Inflammatory macrophage treated with lipopolysaccharide for 1 hour (primary cell): ENCODE results near the gene UHRF1.
"Not testable (repeated sequence)": the region's sequence is repeated elsewhere in the genome, so short reads cannot be mapped to it uniquely, and the experiment has no call there.

ENCODE experiments used
- DNase-seq, 2 donors: peaks; one replicate each; pipeline ENCODE4 v3.0.0-alpha.2; 2020 to 2022

The UHRF1 gene

DNA sequence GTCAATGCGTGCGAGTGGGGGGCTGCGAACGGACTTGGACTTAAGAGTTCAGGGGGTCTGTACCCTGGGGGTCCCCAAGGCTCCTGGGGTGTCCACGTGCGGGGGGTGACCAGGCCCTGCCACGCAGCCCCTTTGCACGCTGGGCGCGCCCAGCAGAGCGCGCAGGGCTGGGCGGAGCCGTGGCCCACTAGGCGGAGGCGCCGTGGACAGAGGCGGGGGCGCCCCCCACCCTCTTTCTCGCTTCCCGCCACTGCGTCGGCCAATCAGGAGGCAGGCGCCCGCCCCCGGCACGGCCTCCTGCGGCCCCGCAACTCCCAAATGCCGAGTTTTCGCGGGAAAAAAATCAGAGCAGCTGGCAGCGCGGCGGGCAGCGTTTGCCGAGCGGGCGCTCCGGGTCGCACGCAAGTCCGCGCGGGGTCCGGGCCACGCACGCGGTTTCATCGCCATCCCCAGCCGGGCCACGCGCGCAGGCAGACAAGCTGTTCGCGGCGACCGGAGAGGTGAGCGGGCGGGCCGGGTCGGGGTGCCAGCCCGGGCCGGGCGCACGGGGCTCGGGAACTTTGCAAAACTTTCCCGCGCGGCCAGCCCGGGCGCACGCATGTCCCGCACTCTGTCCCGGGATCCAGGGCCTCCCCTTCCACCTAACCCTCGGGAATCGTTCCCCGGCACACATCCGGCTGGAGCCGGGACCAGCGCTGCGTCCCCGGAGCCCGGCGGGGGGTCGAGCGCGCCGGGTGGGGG lies at the start of gene UHRF1:
Gene UHRF1, plus strand, starts transcription at position 346 of the 741 bp plus-strand sequence. CDS start 1,385 bp downstream, outside the sequence.
- no peak for DNase-seq

DNA sequence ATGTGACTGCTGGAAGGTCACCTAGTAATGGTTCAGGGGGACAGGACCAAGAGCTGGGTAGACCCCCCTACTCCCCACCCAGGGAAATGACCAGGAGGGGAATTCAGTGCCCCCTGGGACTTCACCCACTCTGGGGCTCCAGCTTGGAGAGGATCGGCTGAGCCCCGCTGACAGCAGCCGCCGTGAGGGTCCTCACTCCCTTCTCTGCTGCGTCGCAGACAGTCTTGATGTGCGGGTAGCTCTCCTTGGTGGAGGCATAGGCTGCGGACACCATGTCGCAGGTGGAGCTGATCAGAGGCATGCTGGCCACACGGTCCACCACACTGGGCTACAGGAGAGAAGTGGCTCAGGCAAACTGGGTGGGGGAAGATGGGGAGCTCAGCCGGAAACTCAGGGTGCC lies 49.6 kb upstream of the UHRF1 start:
- DNase-seq = no peak

DNA sequence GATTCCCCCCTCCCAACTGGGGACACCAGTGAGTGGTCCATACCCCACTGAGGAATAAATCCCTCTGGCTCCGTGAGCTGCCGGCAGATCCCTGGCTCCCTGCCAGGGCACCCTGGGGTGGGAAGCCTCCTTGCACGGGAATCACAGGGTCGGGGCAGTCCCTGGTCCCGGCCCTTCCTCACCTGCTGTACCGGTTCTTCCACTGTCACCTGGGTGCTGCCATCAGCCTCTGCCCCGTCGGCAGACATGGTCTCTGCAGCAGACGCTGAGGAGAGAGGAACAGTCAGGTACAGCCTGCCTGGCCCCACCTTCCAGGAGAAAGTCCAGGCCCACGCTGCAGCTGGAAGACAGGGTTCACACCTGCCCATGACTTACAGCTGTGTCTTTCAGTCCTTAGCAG lies 48.2 kb upstream of the UHRF1 start:
- no peak for DNase-seq

GRCh38 chr19:4866595-4867424 lies 42.5 kb upstream of the UHRF1 start:
- DNase-seq = peak; percentile 66 to 75

DNA sequence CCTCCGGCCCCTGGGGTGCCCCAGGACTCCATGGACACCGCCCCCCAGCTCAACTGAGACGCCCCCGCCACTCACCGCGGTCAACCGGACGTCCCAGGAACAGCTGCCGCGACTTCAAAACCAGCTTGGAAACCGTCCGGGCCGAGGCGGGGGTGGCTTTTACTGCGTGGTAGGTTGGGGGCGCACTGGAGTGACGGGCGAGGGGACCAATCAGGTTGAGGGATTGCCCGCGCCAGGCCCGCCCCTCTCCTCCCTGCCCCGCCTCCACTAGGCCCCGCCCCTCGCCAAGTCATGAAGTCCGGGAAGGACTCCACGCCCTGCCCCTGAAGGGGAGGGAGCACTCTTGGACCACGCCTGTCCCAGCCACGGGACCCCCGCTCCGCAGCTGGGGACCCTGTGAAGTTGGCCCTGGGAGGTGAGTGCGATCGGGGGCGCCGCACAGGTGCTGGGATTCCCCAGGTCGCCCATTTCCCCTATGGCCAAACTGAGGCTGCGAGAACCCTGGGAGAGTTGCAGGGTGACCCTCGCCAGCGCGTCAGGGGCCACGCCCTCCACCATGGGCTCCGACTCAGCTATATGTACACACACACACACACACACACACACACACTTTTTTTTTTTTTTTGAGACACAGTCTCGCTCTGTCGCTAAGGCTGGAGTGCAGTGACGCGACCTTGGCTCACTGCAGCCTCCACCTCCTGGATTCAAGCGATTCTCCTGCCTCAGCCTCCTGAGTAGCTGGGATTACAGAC lies 41.6 kb upstream of the UHRF1 start, which contains the start of gene PLIN3:
Gene PLIN3, minus strand, starts transcription at position 134 of the 752 bp plus-strand sequence. CDS start 6,273 bp downstream, outside the sequence.
- DNase-seq = peak; percentile 89 to 98

DNA sequence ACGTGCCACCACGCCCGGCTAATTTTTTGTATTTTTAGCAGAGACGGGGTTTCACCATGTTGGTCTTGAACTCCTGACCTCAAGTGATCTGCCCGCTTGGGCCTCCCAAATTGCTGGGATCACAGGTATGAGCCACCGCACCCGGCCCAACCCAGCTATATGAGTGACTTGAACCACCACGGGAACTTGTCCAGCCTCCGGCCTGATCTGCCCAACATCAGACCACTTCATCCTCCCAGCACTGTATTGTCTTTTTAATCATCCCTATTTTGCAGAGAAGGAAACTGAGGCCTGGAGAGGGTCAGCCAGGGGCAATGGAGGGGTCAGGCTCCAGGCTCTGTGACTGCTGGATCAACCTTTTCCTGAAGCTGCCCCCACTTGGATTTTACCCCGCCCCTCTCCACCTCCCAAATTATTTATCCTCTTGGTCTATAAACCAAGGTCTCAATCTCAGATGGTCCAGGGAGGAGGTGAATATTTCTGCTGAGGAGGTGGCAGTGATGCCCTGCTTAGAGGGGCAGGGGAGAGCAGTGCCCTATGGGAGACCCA lies 40.9 kb upstream of the UHRF1 start:
- DNase-seq = no peak

GRCh38 chr19:4870025-4870700 lies 39.1 kb upstream of the UHRF1 start:
- DNase-seq = peak; percentile 85 to 91

DNA sequence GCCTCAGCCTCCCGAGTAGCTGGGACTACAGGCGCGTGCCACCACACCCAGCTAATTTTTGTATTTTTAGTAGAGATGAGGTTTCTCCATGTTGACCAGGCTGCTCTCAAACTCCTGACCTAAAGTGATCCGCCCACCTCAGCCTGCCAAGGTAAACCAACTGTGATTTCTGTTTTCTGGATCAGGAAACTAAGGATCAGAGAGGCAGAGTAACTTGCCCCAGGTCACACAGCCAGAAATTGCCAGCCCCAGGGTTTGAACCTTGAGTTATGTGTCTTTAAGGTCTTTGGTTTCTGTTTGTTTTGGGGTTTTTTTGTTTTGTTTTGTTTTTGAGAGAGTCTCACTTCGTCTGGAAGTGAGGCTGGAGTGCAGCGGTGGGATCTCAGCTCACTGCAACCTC lies 37.6 kb upstream of the UHRF1 start:
- DNase-seq = no peak

DNA sequence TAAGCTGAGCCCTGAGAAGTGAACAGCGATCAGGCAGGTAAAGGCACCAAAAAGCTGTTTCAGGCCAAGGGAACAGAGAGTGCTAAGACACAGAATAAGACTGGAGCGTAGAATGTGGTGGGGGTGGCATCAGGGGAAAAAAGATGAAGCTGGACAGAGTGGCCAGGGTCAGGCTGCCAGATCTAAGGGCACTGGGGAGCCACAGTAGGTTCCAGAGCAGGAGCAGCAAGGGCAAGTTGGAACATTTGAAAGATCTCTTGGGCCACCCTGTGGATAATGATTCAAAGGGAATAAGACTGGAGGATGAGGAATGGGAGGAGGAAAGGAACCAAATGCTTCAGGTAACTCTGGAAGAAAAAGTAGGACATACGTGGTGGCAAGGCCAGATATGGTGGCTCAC lies 35.4 kb upstream of the UHRF1 start:
- DNase-seq = no peak

DNA sequence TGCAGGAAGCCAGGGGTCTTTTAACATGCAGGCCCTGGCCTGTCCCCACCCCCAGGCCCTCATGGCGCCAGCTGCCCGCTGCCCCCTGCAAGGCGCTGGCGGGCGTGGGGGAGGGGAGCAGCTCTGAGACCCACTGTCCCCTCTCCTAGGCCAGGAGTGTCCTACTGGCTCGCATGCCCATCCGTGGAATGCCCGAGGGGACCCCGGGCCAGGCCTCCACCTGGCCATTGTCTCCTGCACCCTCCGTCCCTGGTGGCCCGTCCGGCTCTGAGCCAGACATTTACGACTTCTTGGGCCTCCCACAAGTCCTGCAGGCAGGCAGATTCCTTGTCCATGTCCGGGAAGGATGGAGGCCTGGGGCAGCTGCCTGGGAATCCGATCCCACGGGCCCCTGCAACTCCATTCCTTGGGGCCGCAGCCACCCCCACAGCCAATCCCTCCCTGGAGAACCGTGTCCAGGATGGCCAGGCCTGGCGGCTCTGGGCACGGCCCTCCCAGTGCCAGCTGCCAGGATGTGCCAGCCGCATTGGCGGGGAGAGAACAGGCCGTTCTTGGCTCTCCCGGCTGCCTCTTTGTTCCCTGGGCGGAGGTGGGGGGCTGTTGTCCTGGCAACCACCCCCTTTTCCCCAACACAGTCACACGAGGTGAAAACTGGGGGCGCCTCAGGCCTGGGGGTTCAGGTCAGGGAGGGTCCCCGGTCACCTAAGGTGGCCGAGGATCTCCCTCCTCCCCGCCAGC lies 31.4 kb upstream of the UHRF1 start:
- no peak for DNase-seq

- no peak for DNase-seq
Measured at GRCh38 chr19:4878491-4878968, 30.8 kb upstream of the UHRF1 start.

DNA sequence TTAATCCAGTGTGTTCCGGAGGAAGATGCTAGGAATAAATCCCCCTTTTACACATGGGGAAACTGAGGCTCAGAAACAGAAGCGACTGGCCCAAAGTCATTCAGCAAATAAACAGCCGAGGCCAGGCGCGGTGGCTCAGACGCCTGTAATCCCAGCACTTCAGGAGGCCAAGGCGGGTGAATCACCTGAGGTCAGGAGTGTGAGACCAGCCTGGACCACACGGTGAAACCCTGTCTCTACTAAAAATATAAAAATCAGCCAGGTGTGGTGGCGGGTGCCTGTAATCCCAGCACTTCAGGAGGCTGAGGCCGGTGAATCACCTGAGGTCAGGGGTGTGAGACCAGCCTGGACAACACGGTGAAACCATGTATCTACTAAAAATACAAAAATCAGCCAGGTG lies 30.3 kb upstream of the UHRF1 start:
- no peak for DNase-seq

DNA sequence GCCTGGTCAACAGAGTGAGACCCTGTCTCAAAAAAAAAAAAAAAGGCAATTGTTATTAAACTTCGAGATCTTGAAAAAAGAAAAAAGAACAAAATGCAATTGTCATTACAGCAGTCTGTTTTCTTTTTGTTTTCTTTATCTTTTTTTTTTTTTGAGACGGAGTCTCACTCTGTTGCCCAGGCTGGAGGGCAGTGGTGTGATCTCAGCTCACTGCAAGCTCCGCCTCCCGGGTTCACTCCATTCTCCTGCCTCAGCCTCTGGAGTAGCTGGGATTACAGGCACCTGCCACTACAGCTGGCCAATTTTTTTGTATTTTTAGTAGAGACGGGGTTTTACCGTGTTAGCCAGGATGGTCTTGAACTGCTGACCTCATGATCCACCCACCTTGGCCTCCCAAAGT lies 26.4 kb upstream of the UHRF1 start:
- DNase-seq = not testable (repeated sequence)

DNA sequence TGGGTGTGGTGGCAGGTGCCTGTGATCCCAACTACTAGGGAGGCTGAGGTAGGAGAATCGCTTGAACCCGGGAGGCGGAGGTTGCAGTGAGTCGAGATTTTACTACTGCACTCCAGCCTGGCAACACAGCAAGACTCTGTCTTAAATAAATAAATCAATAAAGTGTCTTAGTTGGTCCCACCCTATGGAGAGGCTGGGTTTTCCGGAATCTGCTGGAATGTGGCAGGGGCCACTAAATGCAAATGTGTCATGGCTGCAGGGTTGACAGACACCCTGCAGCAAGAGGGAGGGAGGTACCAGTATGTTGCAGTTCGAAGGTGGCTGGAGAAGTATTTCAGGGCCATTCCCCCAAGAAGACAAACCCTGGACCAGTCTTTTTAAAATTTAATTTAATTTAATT lies 24.3 kb upstream of the UHRF1 start:
- DNase-seq = not testable (repeated sequence)

DNA sequence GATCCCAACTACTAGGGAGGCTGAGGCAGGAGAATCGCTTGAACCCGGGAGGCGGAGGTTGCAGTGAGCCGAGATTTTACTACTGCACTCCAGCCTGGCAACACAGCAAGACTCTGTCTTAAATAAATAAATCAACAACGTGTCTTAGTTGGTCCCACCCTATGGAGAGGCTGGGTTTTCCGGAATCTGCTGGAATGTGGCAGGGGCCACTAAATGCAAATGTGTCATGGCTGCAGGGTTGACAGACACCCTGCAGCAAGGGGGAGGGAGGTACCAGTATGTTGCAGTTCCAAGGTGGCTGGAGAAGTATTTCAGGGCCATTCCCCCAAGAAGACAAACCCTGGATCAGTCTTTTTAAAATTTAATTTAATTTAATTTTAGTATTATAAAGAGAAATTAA lies 21.5 kb upstream of the UHRF1 start:
- not testable (repeated sequence) for DNase-seq

GRCh38 chr19:4889034-4889815 lies 20.1 kb upstream of the UHRF1 start:
- DNase-seq = no peak

DNA sequence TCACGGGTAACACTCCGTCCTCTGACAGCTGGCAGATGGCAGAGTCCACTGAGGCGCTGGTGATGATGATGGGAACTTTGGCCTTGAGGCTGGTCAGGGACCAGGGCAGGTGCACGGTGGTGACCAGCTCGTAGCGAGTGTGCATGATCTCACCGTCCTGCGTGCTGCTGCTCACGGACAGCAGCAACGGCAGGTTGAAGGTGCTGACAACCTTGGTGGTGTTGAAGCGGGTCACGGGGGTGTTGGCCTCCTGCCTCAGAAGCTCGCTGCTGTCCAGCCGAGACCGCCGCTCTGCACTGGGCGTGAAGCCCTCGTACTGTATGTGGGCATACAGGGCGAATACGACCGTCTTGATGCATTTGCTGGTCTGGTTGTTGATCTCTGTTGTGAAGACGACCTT lies 18.2 kb upstream of the UHRF1 start:
- no peak for DNase-seq

DNA sequence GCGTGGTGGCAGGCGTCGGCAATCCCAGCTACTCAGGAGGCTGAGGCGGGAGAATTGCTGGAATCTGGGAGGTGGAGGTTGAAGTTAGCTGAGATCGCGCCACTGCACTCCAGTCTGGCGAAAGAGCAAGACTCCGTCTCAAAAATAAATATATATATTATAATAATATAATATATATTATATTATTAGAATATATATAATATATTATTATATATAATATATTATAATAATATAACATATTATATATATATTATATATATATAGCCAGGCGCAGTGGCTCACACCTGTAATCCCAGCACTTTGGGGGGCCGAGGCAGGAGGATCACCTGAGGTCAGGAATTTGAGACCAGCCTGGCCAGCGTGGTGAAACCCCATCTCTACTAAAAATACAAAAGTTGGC lies 16.3 kb upstream of the UHRF1 start:
- not testable (repeated sequence) for DNase-seq

- DNase-seq = peak; percentile 22
Measured at GRCh38 chr19:4896372-4896771, 12.9 kb upstream of the UHRF1 start.

- no peak for DNase-seq
Measured at GRCh38 chr19:4897146-4897545, 12.2 kb upstream of the UHRF1 start.

- DNase-seq = not testable (repeated sequence)
Measured at GRCh38 chr19:4900879-4901278, 8.4 kb upstream of the UHRF1 start.
